Upper lobe of left lung (tissue), 6 donors: ENCODE measurements around the gene TJP3. TPM values are rescaled to one million over a fixed set of nuclear protein-coding genes. Genes with fewer than 3 reads are reported as not detected.
A peak's percentile ranks its signal among the peaks of the same experiment; 100 is the strongest.

Source experiments
- ATAC-seq, 2 donors: fragments of 200-7000 bp; cut with Tn5 transposase; one replicate each; pipeline ENCODE4 v1.9.1; 2022; ENCODE audit warnings: mild to moderate bottlenecking in 2 of 2, moderate library complexity in 2 of 2; ENCODE audit not compliant: low FRiP score in 2 of 2
- DNase-seq, 2 donors: peaks; one replicate each; pipeline ENCODE4 v3.0.0-alpha.2; 2019 to 2020
- H3K27ac ChIP-seq, 4 donors: fragments of 200-600 bp; sonication (generic); one replicate each; pipeline ENCODE4 v1.5.1; 2016 to 2019
- H3K27me3 ChIP-seq, 4 donors: fragments of 200-600 bp; sonication (generic); one replicate each; pipeline ENCODE4 v1.5.1; 2017 to 2019
- H3K36me3 ChIP-seq, 4 donors: fragments of 200-600 bp; sonication (generic); one replicate each; pipeline ENCODE4 v1.5.1; 2016 to 2019
- H3K4me1 ChIP-seq, 4 donors: fragments of 200-600 bp; sonication (generic); one replicate each; pipeline ENCODE4 v1.5.1; 2018 to 2019
- H3K4me3 ChIP-seq, 4 donors: fragments of 200-600 bp; sonication (generic); one replicate each; pipeline ENCODE4 v1.5.1; 2017 to 2019; ENCODE audit warnings: mild to moderate bottlenecking in 2 of 4, moderate library complexity in 1 of 4
- H3K9me3 ChIP-seq, 4 donors: fragments of 200-600 bp; sonication (generic); one replicate each; pipeline ENCODE4 v1.5.1; 2018 to 2019
- CTCF ChIP-seq, 6 experiments: fragments of 450-650 bp in 4 of 6; fragments of 200-600 bp in 2 of 6; sonication (generic) in 2 of 6; IDR thresholded peaks; one replicate each; pipeline ENCODE4 v1.5.1; 2016 to 2019; ENCODE audit warnings: antibody characterized with exemption in 6 of 6
- EP300 ChIP-seq, 4 donors: sonication (generic); formaldehyde crosslinking; IDR thresholded peaks; one replicate each; pipeline ENCODE4 v1.5.1; 2017; ENCODE audit warnings: antibody characterized with exemption in 4 of 4, control low read depth in 2 of 4
- POLR2A ChIP-seq, 4 donors: fragments of 450-650 bp; IDR thresholded peaks; one replicate each; pipeline ENCODE4 v1.5.1; 2016 to 2017; ENCODE audit warnings: antibody characterized with exemption in 4 of 4, mild to moderate bottlenecking in 2 of 4
- POLR2AphosphoS5 ChIP-seq, 2 donors: sonication (generic); formaldehyde crosslinking; IDR thresholded peaks; one replicate each; pipeline ENCODE4 v1.5.1; 2017; ENCODE audit warnings: antibody characterized with exemption in 2 of 2
- WGBS, 2 donors: methylation state at CpG; one replicate each; pipeline ENCODE4 v1.1.5; 2017 to 2018; 5-methylcytosine and 5-hydroxymethylcytosine counted together
- total RNA-seq, 6 donors: library from RNA; depleted of rRNA in 4 of 6; stranded (reverse); fragments of >200 nt in 4 of 6; gene quantifications; one replicate each; pipeline versions ENCODE4 v1.1.0 to v1.2.1, GENCODE V29; 2016 to 2021
- donor health status: DM: no; HTN: no; CAD: no; lungs with moderate emphysema.
- donor health status: DM: no; HTN: yes; CAD: no; lungs with severe emphysema.

The TJP3 gene
- total RNA-seq, 6 donors from 2014 or later, result 27.2 to 94.3 (median 55.5) TPM

DNA sequence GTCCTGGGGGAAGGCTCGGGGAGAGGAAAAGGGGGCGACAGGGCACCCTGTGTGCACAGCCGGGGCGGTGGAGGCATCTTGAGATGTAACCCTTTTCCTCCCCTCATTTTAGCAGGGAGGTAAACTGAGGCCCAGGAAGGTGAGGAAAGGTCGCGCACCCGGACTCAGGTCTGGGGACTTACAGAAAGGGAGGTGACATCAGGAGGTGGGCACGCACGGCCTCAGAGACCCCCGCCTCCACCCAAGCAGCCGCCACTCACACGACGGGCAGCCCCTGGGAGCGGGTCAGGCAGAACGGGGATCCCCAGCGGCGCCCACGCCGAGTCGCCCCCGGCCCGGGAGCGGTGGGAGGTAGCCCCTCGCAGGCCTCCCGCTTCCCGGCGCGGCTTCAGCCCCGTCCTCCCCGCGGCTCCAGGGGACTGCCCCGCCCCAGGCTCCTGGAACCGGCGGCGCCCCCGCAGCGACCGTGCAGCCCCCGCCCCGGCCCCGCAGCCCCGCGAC, 8.4 kb upstream of the TJP3 start:
- ATAC-seq, result peak in 1 of 2 donors; percentile 2
- Histone ChIP-seq H3K9me3 (no peaks in the 10 kb centered on the region), H3K27me3 (no peaks in the 10 kb centered on the region), H3K27ac (peak overlapping the region; percentile 81 to 92 (median 87)), H3K4me1 (peaks cover 13 to 34% (median 24%) of the 10 kb centered on the region in 4 donors), H3K4me3 (peak overlapping the region; percentile 75 to 98 (median 92)), H3K36me3 (peaks cover 0 to 6% (median 2%) of the 10 kb centered on the region in 4 donors)
- 1% methylated on average over 17 of the region's 43 CpGs; no CpG with 5 or more reads in 1 of the 2 donors for WGBS, 2 donors
- no peak for DNase-seq
- TF ChIP-seq CTCF (IDR thresholded peaks at IDR 0.05) (no peak), EP300 (IDR thresholded peaks at IDR 0.05) (no peak), POLR2A (IDR thresholded peaks at IDR 0.05) (no peak), POLR2AphosphoS5 (IDR thresholded peaks at IDR 0.05) (no peak)

DNA sequence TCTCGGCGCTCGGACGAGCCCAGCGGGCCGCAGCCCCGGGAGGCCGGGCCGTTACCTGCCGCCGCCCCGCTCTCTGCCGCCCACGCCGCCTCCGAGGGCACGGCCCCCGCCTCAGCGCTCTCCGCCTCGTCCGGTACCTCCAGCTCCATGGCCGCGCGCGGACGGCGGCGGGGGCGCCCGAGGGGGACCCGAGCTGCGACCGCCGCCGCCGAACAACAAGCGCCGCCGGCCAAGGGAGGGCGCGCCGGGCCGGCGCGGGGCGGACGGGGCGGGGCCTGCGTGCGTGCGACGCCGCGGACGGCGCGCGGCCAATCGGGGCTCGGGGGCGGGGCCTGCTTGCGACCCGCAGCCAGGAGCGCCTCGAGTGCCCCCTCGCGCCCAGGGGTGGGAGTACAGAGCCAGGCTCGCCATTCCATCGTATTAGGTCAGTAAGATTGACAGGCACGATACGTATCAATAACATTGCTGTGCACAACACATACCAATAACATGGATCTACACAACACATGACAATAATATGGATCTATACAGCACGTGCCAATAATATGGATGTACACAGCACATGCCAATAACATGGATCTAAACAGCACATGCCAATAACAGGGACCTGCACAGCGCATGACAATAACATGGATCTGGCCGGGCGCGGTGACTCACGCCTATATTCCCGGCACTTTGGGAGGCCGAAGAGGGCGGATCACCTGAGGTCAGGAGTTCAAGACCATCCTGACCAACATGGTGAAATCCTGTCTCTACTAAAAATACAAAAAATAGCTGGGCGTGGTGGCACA, 7.7 kb upstream of the TJP3 start, which contains the start of gene PIP5K1C:
TSS of gene PIP5K1C (minus strand) at position 227 of the 791 bp plus-strand sequence. CDS start at position 149, 78 bp downstream.
- peak; percentile 93 to 98 for ATAC-seq

DNA sequence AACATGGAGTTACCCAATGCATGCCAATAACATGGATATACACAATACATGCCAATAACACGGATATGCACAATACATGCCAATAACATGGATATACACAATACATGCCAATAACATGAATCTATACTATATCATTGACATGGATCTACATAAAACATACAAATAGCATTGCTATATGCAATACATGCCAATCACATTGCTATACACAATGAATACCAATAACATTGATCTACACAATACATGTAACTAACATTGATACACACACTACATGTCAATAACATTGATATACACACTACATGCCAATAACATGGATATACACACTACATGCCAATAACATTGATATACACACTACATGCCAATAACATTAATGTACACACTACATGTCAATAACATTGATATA, 7.0 kb upstream of the TJP3 start:
- Histone ChIP-seq H3K9me3 (no peaks in the 10 kb centered on the region), H3K27me3 (no peaks in the 10 kb centered on the region), H3K27ac (no peak overlapping the region), H3K4me1 (peaks cover 13 to 34% (median 24%) of the 10 kb centered on the region in 4 donors), H3K36me3 (no peaks in the 10 kb centered on the region), H3K4me3 (no peak overlapping the region)
- ATAC-seq, result no peak
- no peak for DNase-seq
- TF ChIP-seq POLR2A (IDR thresholded peaks at IDR 0.05), result no peak
- no peak for TF ChIP-seq EP300 (IDR thresholded peaks at IDR 0.05)
- TF ChIP-seq POLR2AphosphoS5 (IDR thresholded peaks at IDR 0.05), result no peak
- no peak for TF ChIP-seq CTCF (IDR thresholded peaks at IDR 0.05)
- WGBS, 2 donors, result 0 to 4% methylated on average over 1 of the region's 1 CpG

More for the DNA sequence above, 7.7 kb upstream of the TJP3 start, which contains the start of gene PIP5K1C:
- DNase-seq, result peak; percentile 94 to 99
- 7 to 11% methylated on average over 15 to 37 of the region's 82 CpGs for WGBS, 2 donors
- peak in 1 of 4 donors; percentile 68 for TF ChIP-seq POLR2A (IDR thresholded peaks at IDR 0.05)
- TF ChIP-seq CTCF (IDR thresholded peaks at IDR 0.05), result peak; percentile 85 to 98 (median 94)
- no peak for TF ChIP-seq EP300 (IDR thresholded peaks at IDR 0.05)
- TF ChIP-seq POLR2AphosphoS5 (IDR thresholded peaks at IDR 0.05), result peak in 1 of 2 donors; percentile 33
- Histone ChIP-seq H3K36me3 (peaks cover 0 to under 1% (median 0%) of the 10 kb centered on the region in 4 donors), H3K4me3 (peak within 1 kb of the TSS; percentile 75 to 98 (median 92)), H3K9me3 (no peaks in the 10 kb centered on the region), H3K4me1 (peaks cover 13 to 34% (median 24%) of the 10 kb centered on the region in 4 donors), H3K27ac (peak within 1 kb of the TSS; percentile 81 to 92 (median 87)), H3K27me3 (no peaks in the 10 kb centered on the region)

DNA sequence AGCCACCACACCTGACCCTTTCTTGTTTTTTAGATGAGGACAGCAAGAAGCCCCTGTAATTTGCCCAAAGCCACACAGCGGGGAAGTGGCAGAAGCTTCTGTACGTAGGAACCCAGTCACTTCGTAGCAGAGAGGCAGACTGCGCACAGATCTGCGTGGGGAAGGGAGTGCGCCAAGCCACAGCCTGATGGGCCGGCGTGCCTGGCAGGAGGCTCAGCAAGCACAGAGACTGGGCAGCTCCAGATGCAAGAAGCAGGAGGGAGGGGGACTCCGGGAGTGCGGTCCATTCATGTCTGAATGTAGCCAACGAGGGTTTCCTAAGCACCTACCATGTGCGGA, 347 bp upstream of the TJP3 start:
- ATAC-seq, result no peak
- WGBS, 2 donors, result 61 to 68% methylated on average over 11 to 12 of the region's 12 CpGs

More for the DNA sequence above, 347 bp upstream of the TJP3 start:
- no peak for DNase-seq
- Histone ChIP-seq H3K36me3 (no peaks in the 10 kb centered on the region), H3K4me1 (peaks cover 4 to 17% (median 12%) of the 10 kb centered on the region in 4 donors), H3K27me3 (no peaks in the 10 kb centered on the region), H3K9me3 (no peaks in the 10 kb centered on the region), H3K4me3 (peak overlapping the region in 3 of 4 donors; percentile 51 to 58 (median 55)), H3K27ac (peak overlapping the region; percentile 72 to 83 (median 80))
- TF ChIP-seq CTCF (IDR thresholded peaks at IDR 0.05) (no peak), POLR2A (IDR thresholded peaks at IDR 0.05) (no peak), POLR2AphosphoS5 (IDR thresholded peaks at IDR 0.05) (no peak), EP300 (IDR thresholded peaks at IDR 0.05) (no peak)
